SK-N-SH treated with all-trans-retinoic acid at 6 μM for 48 hours (cell line): ENCODE results near the gene OLFML2B.

ENCODE experiments used
- ARNTL ChIP-seq: fragments of 450-650 bp; formaldehyde crosslinking; IDR thresholded peaks from 2 replicates; pipeline ENCODE4 v1.5.0; 2020; ENCODE audit warnings: low read depth, mild to moderate bottlenecking, moderate library complexity, borderline replicate concordance
- CSRNP3 ChIP-seq: fragments of 250-450 bp; sonication (Bioruptor Pico); IDR thresholded peaks from 2 replicates; pipeline ENCODE4 v1.5.1; 2021; ENCODE audit warnings: mild to moderate bottlenecking, moderate library complexity
- ESRRG ChIP-seq: fragments of 250-450 bp; sonication (Bioruptor Pico); IDR thresholded peaks from 2 replicates; pipeline ENCODE4 v1.6.1; 2021; ENCODE audit warnings: mild to moderate bottlenecking
- ISL1 ChIP-seq: fragments of 250-450 bp; sonication (Bioruptor Pico); IDR thresholded peaks from 2 replicates; pipeline ENCODE4 v2.1.2; 2022; ENCODE audit warnings: mild to moderate bottlenecking, moderate library complexity
- OSR1 ChIP-seq: fragments of 250-450 bp; sonication (Bioruptor Pico); IDR thresholded peaks from 2 replicates; pipeline ENCODE4 v1.8.0; 2022; ENCODE audit warnings: moderate library complexity, mild to moderate bottlenecking, inconsistent platforms
- PATZ1 ChIP-seq: fragments of 250-450 bp; sonication (Bioruptor Pico); IDR thresholded peaks from 2 replicates; pipeline ENCODE4 v1.8.0; 2020; ENCODE audit warnings: mild to moderate bottlenecking, moderate library complexity, borderline replicate concordance
- POU6F1 ChIP-seq: fragments of 250-450 bp; sonication (Bioruptor Pico); IDR thresholded peaks from 2 replicates; pipeline ENCODE4 v1.8.0; 2021; ENCODE audit warnings: low read depth, mild to moderate bottlenecking, moderate library complexity, borderline replicate concordance
- PPARA ChIP-seq: fragments of 250-450 bp; sonication (Bioruptor Pico); IDR thresholded peaks from 2 replicates; pipeline ENCODE4 v1.5.0; 2020; ENCODE audit warnings: mild to moderate bottlenecking, borderline replicate concordance
- RARB ChIP-seq: fragments of 250-450 bp; sonication (Bioruptor Pico); IDR thresholded peaks from 2 replicates; pipeline ENCODE4 v1.8.0; 2021; ENCODE audit warnings: mild to moderate bottlenecking, moderate library complexity
- SNAI2 ChIP-seq: fragments of 250-450 bp; sonication (Bioruptor Pico); IDR thresholded peaks from 2 replicates; pipeline ENCODE4 v1.5.0; 2020; ENCODE audit warnings: mild to moderate bottlenecking, moderate library complexity
- TCF4 ChIP-seq: fragments of 250-450 bp; sonication (Bioruptor Pico); IDR thresholded peaks from 2 replicates; pipeline ENCODE4 v1.8.0; 2021; ENCODE audit warnings: mild to moderate bottlenecking, moderate library complexity, borderline replicate concordance
- TOX ChIP-seq: fragments of 250-450 bp; sonication (Bioruptor Pico); IDR thresholded peaks from 2 replicates; pipeline ENCODE4 v1.8.0; 2021; ENCODE audit warnings: mild to moderate bottlenecking, moderate library complexity, borderline replicate concordance
- TSHZ2 ChIP-seq: fragments of 250-450 bp; sonication (Bioruptor Pico); IDR thresholded peaks from 2 replicates; pipeline ENCODE4 v1.5.0; 2020; ENCODE audit warnings: mild to moderate bottlenecking, moderate library complexity
- ZFP30 ChIP-seq: fragments of 450-650 bp; formaldehyde crosslinking; IDR thresholded peaks from 2 replicates; pipeline ENCODE4 v1.5.0; 2022; ENCODE audit warnings: mild to moderate bottlenecking, moderate library complexity

- no peak for TF ChIP-seq ARNTL
- no peak for TF ChIP-seq ESRRG (CRISPR knock-in tag)
- TF ChIP-seq ISL1, result no peak
- no peak for TF ChIP-seq SNAI2 (CRISPR knock-in tag)
- TF ChIP-seq POU6F1 (CRISPR knock-in tag), result no peak
- TF ChIP-seq PATZ1 (CRISPR knock-in tag), result no peak
- no peak for TF ChIP-seq OSR1 (CRISPR knock-in tag)
- TF ChIP-seq CSRNP3 (CRISPR knock-in tag), result no peak
- TF ChIP-seq TOX (CRISPR knock-in tag), result no peak
- TF ChIP-seq TSHZ2 (CRISPR knock-in tag), result no peak
- no peak for TF ChIP-seq PPARA (CRISPR knock-in tag)
- TF ChIP-seq TCF4 (CRISPR knock-in tag), result no peak
- no peak for TF ChIP-seq RARB (CRISPR knock-in tag)
- TF ChIP-seq ZFP30 (CRISPR knock-in tag), result no peak
Observed at GRCh38 chr1:162016631-162017030, 7.0 kb downstream of the OLFML2B start.
